HG03558 (cell line): ENCODE results near the gene ABHD6.
"Not testable (repeated sequence)": the region's sequence is repeated elsewhere in the genome, so short reads cannot be mapped to it uniquely, and the experiment has no call there.

ENCODE experiments used
- ATAC-seq: cut with Tn5 transposase; IDR thresholded peaks from one replicate; pipeline ENCODE4 v1.9.1; 2021; ENCODE audit warnings: moderate number of reproducible peaks; ENCODE audit not compliant: unreplicated experiment; ENCODE audit errors: extremely low read depth

Gene ABHD6

GRCh38 chr3:58336135-58336882, 98.7 kb downstream of the ABHD6 start:
- ATAC-seq: no peak

- no peak for ATAC-seq
Observed at GRCh38 chr3:58337190-58337589, 99.6 kb downstream of the ABHD6 start.

GRCh38 chr3:58339146-58339545, 101.6 kb downstream of the ABHD6 start:
- ATAC-seq: not testable (repeated sequence)

- no peak for ATAC-seq
Observed at GRCh38 chr3:58340594-58341244, 103.1 kb downstream of the ABHD6 start.

GRCh38 chr3:58341376-58341775, 103.8 kb downstream of the ABHD6 start:
- no peak for ATAC-seq

GRCh38 chr3:58342676-58343075, 105.1 kb downstream of the ABHD6 start:
- no peak for ATAC-seq
